Spleen (tissue), 11 donors: Measurements from ENCODE around the gene ST6GALNAC2. TPM values are rescaled to one million over a fixed set of nuclear protein-coding genes. Genes with fewer than 3 reads are reported as not detected.

Experiments
- DNase-seq: peaks from one replicate; pipeline ENCODE4 v3.0.0-alpha.2; 2020
- H3K27ac ChIP-seq, 8 donors: fragments of 200-600 bp; sonication (generic) in 7 of 8; 1 replicate in 4 of 8; 2 replicates in 4 of 8; pipeline versions ENCODE4 v1.5.0 to v1.8.0; 2016 to 2021; ENCODE audit warnings: inconsistent platforms in 4 of 8, mild to moderate bottlenecking in 4 of 8, moderate library complexity in 1 of 8
- H3K27me3 ChIP-seq, 7 donors: fragments of 200-600 bp; sonication (generic) in 6 of 7; replicated peaks in 1 of 7; 1 replicate in 4 of 7; 2 replicates in 3 of 7; pipeline versions ENCODE4 v1.5.0 to v1.8.0; 2016 to 2021; ENCODE audit warnings: inconsistent platforms in 3 of 7, mild to moderate bottlenecking in 1 of 7
- H3K36me3 ChIP-seq, 6 donors: fragments of 200-600 bp; sonication (generic) in 5 of 6; 1 replicate in 4 of 6; 2 replicates in 2 of 6; pipeline versions ENCODE4 v1.5.0 to v1.8.0; 2016 to 2021; ENCODE audit warnings: inconsistent platforms in 2 of 6
- H3K4me1 ChIP-seq, 6 donors: fragments of 200-600 bp; sonication (generic) in 5 of 6; 1 replicate in 3 of 6; 2 replicates in 3 of 6; pipeline versions ENCODE4 v1.5.0 to v1.8.0; 2016 to 2021; ENCODE audit warnings: inconsistent platforms in 3 of 6
- H3K4me3 ChIP-seq, 8 donors: fragments of 200-600 bp; sonication (generic) in 7 of 8; 1 replicate in 4 of 8; 2 replicates in 4 of 8; pipeline versions ENCODE4 v1.5.0 to v1.8.0; 2016 to 2021; ENCODE audit warnings: inconsistent platforms in 4 of 8, mild to moderate bottlenecking in 4 of 8, moderate library complexity in 2 of 8
- H3K9me3 ChIP-seq, 8 donors: fragments of 200-600 bp; sonication (generic) in 7 of 8; 1 replicate in 4 of 8; 2 replicates in 4 of 8; pipeline versions ENCODE4 v1.5.0 to v1.8.0; 2016 to 2021; ENCODE audit warnings: inconsistent platforms in 4 of 8
- CTCF ChIP-seq, 11 experiments: fragments of 200-600 bp in 7 of 11; fragments of 450-650 bp in 4 of 11; sonication (generic) in 4 of 11; IDR thresholded peaks in 8 of 11; conservative IDR thresholded peaks in 3 of 11; 1 replicate in 7 of 11; 2 replicates in 4 of 11; pipeline versions ENCODE4 v1.4.0 to v1.8.0; 2016 to 2021; ENCODE audit warnings: antibody characterized with exemption in 11 of 11, inconsistent platforms in 4 of 11, mild to moderate bottlenecking in 1 of 11
- POLR2A ChIP-seq, 3 donors: fragments of 450-650 bp; IDR thresholded peaks; one replicate each; pipeline ENCODE4 v1.5.1; 2017; ENCODE audit warnings: antibody characterized with exemption in 3 of 3, mild to moderate bottlenecking in 1 of 3
- POLR2AphosphoS5 ChIP-seq, 3 donors: sonication (generic); formaldehyde crosslinking; IDR thresholded peaks; one replicate each; pipeline ENCODE4 v1.5.1; 2017; ENCODE audit warnings: antibody characterized with exemption in 3 of 3
- WGBS, 5 donors: extraction: QIAGEN DNeasy Blood & Tissue Kit in 3 of 5; methylation state at CpG; one replicate each; pipeline versions ENCODE4 v1.1.5 to v1.1.7; 2013 to 2018; 5-methylcytosine and 5-hydroxymethylcytosine counted together
- intact Hi-C: fragments of 100-400 bp; cut with DNase I; formaldehyde crosslinking; loops from one replicate; pipeline ENCODE4 v1.15.0; 2023; ENCODE audit warnings: low total_unique reads
- polyA plus RNA-seq, 3 donors: library from polyadenylated mRNA; stranded (reverse); fragments of 200-250 nt; gene quantifications; one replicate each; pipeline ENCODE4 v1.2.1, GENCODE V29; 2013
- total RNA-seq, 7 donors: library from RNA; depleted of rRNA in 3 of 7; stranded (reverse); fragments of >200 nt in 3 of 7; fragmentation: NEBNext Ultra II Directional in 4 of 7; extraction: Animal tissue kit (Norgen Biotek cat#: 25700) in 4 of 7; gene quantifications; one replicate each; pipeline versions ENCODE4 v1.1.0 to v1.2.1, GENCODE V29; 2016 to 2021
- donor health status: healthy with polysubstance abuse.
- donor health status: DM: no; HTN: no; CAD: no; lungs with moderate emphysema.
- donor health status: DM: no; HTN: no; CAD: no.
- donor health status: Bipolar disorder and iron deficiency.
- donor health status: healthy.
- donor health status: DM: no; HTN: no; CAD: no.
- donor health status: DM: yes; HTN: yes; CAD: no.

The ST6GALNAC2 gene
- total and polyA plus RNA-seq, 10 donors: 1.1 to 15.7 (median 8.7) TPM

- Histone ChIP-seq H3K4me3 (no peak overlapping the region), H3K9me3 (no peaks in the 10 kb centered on the region), H3K4me1 (peaks cover 0 to 19% (median 0%) of the 10 kb centered on the region in 6 donors), H3K27me3 (no peaks in the 10 kb centered on the region), H3K36me3 (no peaks in the 10 kb centered on the region), H3K27ac (no peak overlapping the region)
- TF ChIP-seq CTCF (IDR thresholded peaks at IDR 0.05 in 8 of 11, conservative IDR thresholded peaks at IDR 0.05 in 3 of 11): no peak
- intact Hi-C loops: no loop called here
- DNase-seq: no peak
- WGBS, 5 donors: 76 to 89% (median 79%) methylated on average over 10 of the region's 10 CpGs
Measured at GRCh38 chr17:76631821-76632565, 46.3 kb upstream of the ST6GALNAC2 start.

GRCh38 chr17:76630151-76630550 is 44.5 kb upstream of the ST6GALNAC2 start:
- no peak for TF ChIP-seq POLR2AphosphoS5 (IDR thresholded peaks at IDR 0.05)
- TF ChIP-seq POLR2A (IDR thresholded peaks at IDR 0.05): no peak
- TF ChIP-seq CTCF (IDR thresholded peaks at IDR 0.05 in 8 of 11, conservative IDR thresholded peaks at IDR 0.05 in 3 of 11): no peak
- Histone ChIP-seq H3K4me3 (no peak overlapping the region), H3K27me3 (no peaks in the 10 kb centered on the region), H3K27ac (no peak overlapping the region), H3K9me3 (no peaks in the 10 kb centered on the region), H3K36me3 (peaks cover 0 to 4% (median 0%) of the 10 kb centered on the region in 6 donors), H3K4me1 (peaks cover 0 to 28% (median 6%) of the 10 kb centered on the region in 6 donors)
- 62 to 80% (median 69%) methylated on average over 6 of the region's 6 CpGs for WGBS, 5 donors
- intact Hi-C loops: no loop called here
- DNase-seq: no peak

- Histone ChIP-seq H3K9me3 (no peaks in the 10 kb centered on the region), H3K36me3 (peaks cover 0 to 4% (median 0%) of the 10 kb centered on the region in 6 donors), H3K4me1 (peaks cover 0 to 37% (median 14%) of the 10 kb centered on the region in 6 donors), H3K27me3 (peaks cover 0 to 4% (median 0%) of the 10 kb centered on the region in 7 donors), H3K27ac (no peak overlapping the region), H3K4me3 (no peak overlapping the region)
- WGBS, 5 donors: 83 to 95% (median 91%) methylated on average over 11 to 13 of the region's 13 CpGs
- intact Hi-C loops: no loop called here
- DNase-seq: no peak
- TF ChIP-seq CTCF (IDR thresholded peaks at IDR 0.05 in 8 of 11, conservative IDR thresholded peaks at IDR 0.05 in 3 of 11): no peak
- TF ChIP-seq POLR2A (IDR thresholded peaks at IDR 0.05): no peak
- TF ChIP-seq POLR2AphosphoS5 (IDR thresholded peaks at IDR 0.05): no peak
Measured at GRCh38 chr17:76627510-76627909, 41.9 kb upstream of the ST6GALNAC2 start.

- WGBS, 5 donors: 40 to 67% (median 51%) methylated on average over 9 to 11 of the region's 11 CpGs
- Histone ChIP-seq H3K27ac (no peak overlapping the region), H3K9me3 (no peaks in the 10 kb centered on the region), H3K4me3 (no peak overlapping the region), H3K36me3 (peaks cover 0 to 4% (median 0%) of the 10 kb centered on the region in 6 donors), H3K27me3 (peaks cover 0 to 4% (median 0%) of the 10 kb centered on the region in 7 donors), H3K4me1 (peaks cover 0 to 27% (median 12%) of the 10 kb centered on the region in 6 donors)
- intact Hi-C loops: no loop called here
- no peak for TF ChIP-seq CTCF (IDR thresholded peaks at IDR 0.05 in 8 of 11, conservative IDR thresholded peaks at IDR 0.05 in 3 of 11)
- TF ChIP-seq POLR2A (IDR thresholded peaks at IDR 0.05): no peak
- no peak for TF ChIP-seq POLR2AphosphoS5 (IDR thresholded peaks at IDR 0.05)
- no peak for DNase-seq
Measured at GRCh38 chr17:76626442-76626841, 40.8 kb upstream of the ST6GALNAC2 start.
